Kidney epithelial cell (primary cell): Measurements from ENCODE around the gene TBC1D16. TPM values are rescaled to one million over a fixed set of nuclear protein-coding genes. Genes with fewer than 3 reads are reported as not detected.
A peak's percentile ranks its signal among the peaks of the same experiment; 100 is the strongest.

Experiments used
- DNase-seq: peaks from one replicate; pipeline ENCODE4 v3.0.0-alpha.2; 2010; ENCODE audit warnings: low read depth
- H3K27me3 ChIP-seq: 2 replicates; pipeline ENCODE4 v1.6.0; 2011; ENCODE audit warnings: low read length; ENCODE audit not compliant: control insufficient read depth, insufficient read depth
- H3K36me3 ChIP-seq: 2 replicates; pipeline ENCODE4 v1.5.1; 2011; ENCODE audit warnings: low read length; ENCODE audit not compliant: control insufficient read depth, insufficient read depth
- H3K4me3 ChIP-seq: 2 replicates; pipeline ENCODE4 v1.5.1; 2011; ENCODE audit warnings: low read depth, mild to moderate bottlenecking, control low read depth, low read length
- CTCF ChIP-seq: IDR thresholded peaks from 2 replicates; pipeline ENCODE4 v1.5.1; 2011; ENCODE audit warnings: mild to moderate bottlenecking, moderate library complexity, low read length, control low read depth, inconsistent platforms; ENCODE audit not compliant: insufficient read depth, poor library complexity, severe bottlenecking
- total RNA-seq: library from RNA; depleted of rRNA; stranded (reverse); fragments of >200 nt; gene quantifications from 2 replicates; pipeline ENCODE4 v1.2.3, GENCODE V29; 2015

The TBC1D16 gene
- total RNA-seq, 1 donor from 2014 or later = 58.5 TPM

DNA sequence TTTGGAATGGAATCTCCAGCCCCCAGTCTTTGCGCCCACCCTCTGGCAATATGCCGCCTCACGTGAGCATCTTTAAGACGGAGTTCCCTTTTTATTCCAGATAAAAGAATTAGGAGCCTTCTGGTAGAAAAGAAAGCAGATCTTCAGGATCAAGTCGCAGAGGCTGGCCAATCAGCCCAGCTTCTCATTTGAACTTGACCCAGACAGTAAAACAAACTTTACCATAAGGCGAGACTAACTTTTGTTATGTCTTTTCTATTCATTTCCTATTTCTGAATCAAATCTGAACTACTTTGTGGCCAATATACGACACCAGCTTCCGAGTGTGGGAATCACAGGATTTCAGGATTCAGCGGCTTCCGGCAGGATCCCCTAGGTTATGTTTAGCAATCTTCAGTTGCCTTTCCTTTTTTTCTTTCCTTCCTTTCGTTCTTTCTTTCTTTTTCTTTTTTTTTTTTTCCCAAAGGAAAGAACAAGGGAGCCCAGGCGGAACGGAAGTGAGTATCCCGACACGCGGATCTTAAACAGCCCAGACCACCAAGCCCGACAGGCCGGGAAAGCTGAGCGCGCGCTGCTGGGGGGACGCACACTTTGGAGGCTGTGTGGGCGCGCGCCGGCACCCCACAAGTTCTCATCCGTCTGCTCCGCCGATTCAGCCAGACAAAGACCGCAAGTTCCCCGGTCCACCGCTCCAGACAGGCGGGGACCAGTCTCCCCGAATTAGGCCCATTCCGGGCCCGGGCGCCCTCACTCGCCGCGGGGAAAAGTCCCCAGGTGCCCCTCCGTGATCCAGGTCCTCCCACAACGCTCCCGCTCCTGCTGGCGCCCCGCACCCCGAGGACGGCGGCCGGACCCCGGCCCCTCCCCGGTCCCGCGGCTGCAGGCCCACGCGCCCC lies 633 bp downstream of the TBC1D16 start:
- DNase-seq = no peak
- no peak for TF ChIP-seq CTCF
- peak overlapping the region; percentile 79 for H3K4me3 ChIP-seq
- H3K27me3 ChIP-seq = no peaks in the 10 kb centered on the region
- no peaks in the 10 kb centered on the region for H3K36me3 ChIP-seq

DNA sequence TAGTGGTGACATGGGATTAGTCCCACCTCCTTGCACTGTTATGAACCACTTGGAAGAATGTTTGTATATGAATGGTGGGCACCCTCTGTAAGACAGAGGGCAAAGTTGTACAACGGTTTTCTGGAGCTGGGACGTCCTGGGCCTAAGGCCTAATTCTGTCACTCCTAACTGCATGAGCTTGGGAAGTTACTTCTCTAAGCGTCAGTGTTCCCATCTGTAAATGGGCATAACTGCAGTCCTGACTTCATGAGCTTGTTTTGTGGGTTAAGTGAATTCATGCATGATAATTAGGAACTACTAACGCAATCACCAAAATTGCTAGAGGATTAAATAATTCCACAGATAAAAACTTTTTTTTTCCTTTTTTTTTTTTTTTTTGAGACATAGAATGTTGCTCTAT lies 1.8 kb downstream of the TBC1D16 start:
- Histone ChIP-seq H3K27me3 (no peaks in the 10 kb centered on the region), H3K4me3 (no peak overlapping the region), H3K36me3 (no peaks in the 10 kb centered on the region)
- DNase-seq = no peak
- no peak for TF ChIP-seq CTCF

GRCh38 chr17:80032614-80033171 lies 3.0 kb downstream of the TBC1D16 start:
- Histone ChIP-seq H3K27me3 (no peaks in the 10 kb centered on the region), H3K4me3 (no peak overlapping the region), H3K36me3 (no peaks in the 10 kb centered on the region)
- TF ChIP-seq CTCF = no peak
- no peak for DNase-seq

GRCh38 chr17:80031691-80032430 lies 3.8 kb downstream of the TBC1D16 start:
- no peaks in the 10 kb centered on the region for H3K36me3 ChIP-seq
- H3K4me3 ChIP-seq = no peak overlapping the region
- H3K27me3 ChIP-seq = no peaks in the 10 kb centered on the region
- no peak for DNase-seq
- TF ChIP-seq CTCF = no peak

- no peaks in the 10 kb centered on the region for H3K36me3 ChIP-seq
- H3K4me3 ChIP-seq = no peak overlapping the region
- no peaks in the 10 kb centered on the region for H3K27me3 ChIP-seq
- no peak for DNase-seq
- no peak for TF ChIP-seq CTCF
Measured at GRCh38 chr17:80030730-80031410, 4.8 kb downstream of the TBC1D16 start.
